ENCODE measurements around the gene ARHGAP40.

The ARHGAP40 gene

GRCh38 chr20:38601216-38602184 is at the start of gene ARHGAP40:
Gene ARHGAP40, plus strand, starts transcription at chr20:38601809.
- H3K9me3 ChIP-seq (ENCODE audit: control insufficient read depth, insufficient read depth, low read depth, low read length), result no peaks in the 10 kb centered on the region
- no peak within 1 kb of the TSS for H3K27ac ChIP-seq (ENCODE audit: extremely low read depth, low read depth, low read length)
- H3K4me1 ChIP-seq (ENCODE audit: control insufficient read depth, insufficient read depth, low read length), result no peaks in the 10 kb centered on the region; the same call in 1 of the 2 replicates
- no peaks in the 10 kb centered on the region for H3K36me3 ChIP-seq (ENCODE audit: control insufficient read depth in 2 of 2, insufficient read depth in 1 of 2, low read length in 2 of 2)
- CTCF ChIA-PET, result no interaction called here
- H3K4me3 ChIP-seq (ENCODE audit: low read depth, low read length), result no peak within 1 kb of the TSS
- POLR2A ChIA-PET, result no interaction called here
- TF ChIP-seq KLF1 (tag by site-specific recombination; IDR thresholded peaks at IDR 0.05) (peak; percentile 68), ZNF341 (tag by site-specific recombination; IDR thresholded peaks at IDR 0.05; ENCODE audit: low read depth) (no peak), KLF9 (tag by site-specific recombination; IDR thresholded peaks at IDR 0.05; ENCODE audit: low read depth) (peak; percentile 8; the same call in 1 of the 2 replicates), KLF8 (tag by site-specific recombination; IDR thresholded peaks at IDR 0.05) (peak; percentile 31; the same call in 1 of the 2 replicates), ZNF426 (tag by site-specific recombination; IDR thresholded peaks at IDR 0.05) (no peak), ZNF677 (tag by site-specific recombination; IDR thresholded peaks at IDR 0.05) (no peak), ZFHX2 (tag by site-specific recombination; conservative IDR thresholded peaks at IDR 0.05) (peak; percentile 85), GLIS1 (tag by site-specific recombination; IDR thresholded peaks at IDR 0.05) (peak; percentile 13; the same call in 1 of the 2 replicates), PRDM10 (tag by site-specific recombination; IDR thresholded peaks at IDR 0.05) (peak; percentile 55), ZNF335 (tag by site-specific recombination; conservative IDR thresholded peaks at IDR 0.05) (peak; percentile 95), SP2 (tag by site-specific recombination; IDR thresholded peaks at IDR 0.05) (peak; percentile 71), EGR2 (tag by site-specific recombination; IDR thresholded peaks at IDR 0.05; ENCODE audit: low read depth) (peak; percentile 72), ZNF174 (tag by site-specific recombination; IDR thresholded peaks at IDR 0.05) (no peak), ZIC2 (tag by site-specific recombination; IDR thresholded peaks at IDR 0.05) (peak; percentile 78), ZBTB20 (tag by site-specific recombination; IDR thresholded peaks at IDR 0.05) (peak; percentile 40; the same call in 1 of the 2 replicates), ZSCAN5A (tag by site-specific recombination; IDR thresholded peaks at IDR 0.05) (no peak), ZNF692 (tag by site-specific recombination; IDR thresholded peaks at IDR 0.05) (0 out of 2 replicates have a peak, but pooled peaks have one; percentile 32), KLF16 (tag by site-specific recombination; IDR thresholded peaks at IDR 0.05) (0 out of 2 replicates have a peak, but pooled peaks have one; percentile 31), WT1 (tag by site-specific recombination; IDR thresholded peaks at IDR 0.05) (0 out of 2 replicates have a peak, but pooled peaks have one; percentile 12), ZNF398 (tag by site-specific recombination; IDR thresholded peaks at IDR 0.05) (peak; percentile 71), ZNF629 (tag by site-specific recombination; IDR thresholded peaks at IDR 0.05) (0 out of 2 replicates have a peak, but pooled peaks have one; percentile 19), CTCF (tag by site-specific recombination; IDR thresholded peaks at IDR 0.05) (peak; percentile 79), ZBTB17 (tag by site-specific recombination; IDR thresholded peaks at IDR 0.05) (peak; percentile 40)
